GM12878 (cell line): ENCODE results near the gene RPS19BP1. TPM values are rescaled to one million over a fixed set of nuclear protein-coding genes. Genes with fewer than 3 reads are reported as not detected.
A peak's percentile ranks its signal among the peaks of the same experiment; 100 is the strongest.

Experiments
- ATAC-seq: fragments of 200-7000 bp; cut with Tn5 transposase; 3 replicates; pipeline ENCODE4 v1.9.1; 2020; ENCODE audit warnings: mild to moderate bottlenecking, moderate library complexity
- BruUV-seq: library from RNA; stranded (reverse); fragments of 400-500 nt; replicated peaks from 2 replicates; lab custom pipeline; 2021; lab: Mats Ljungman, UMichigan
- CTCF ChIA-PET: fragments of 300-600 bp; sonication (Branson Sonifier 250); formaldehyde crosslinking; extraction: SDS; loops from one replicate; lab custom pipeline; 2021; ENCODE audit warnings: inconsistent platforms; lab: Yijun Ruan, JAX
- POLR2A ChIA-PET: fragments of 350-600 bp; formaldehyde crosslinking; extraction: SDS; loops from one replicate; lab custom pipeline; 2021; ENCODE audit warnings: inconsistent platforms; lab: Charles Lee
- RAD21 ChIA-PET: fragments of 300-600 bp; sonication (Branson Sonifier 250); formaldehyde crosslinking; loops from one replicate; lab custom pipeline; 2023; ENCODE audit warnings: antibody characterized with exemption; ENCODE audit not compliant: unreplicated experiment; lab: Charles Lee
- SMC1A ChIA-PET: fragments of 300-600 bp; sonication (Branson Sonifier 250); formaldehyde crosslinking; loops from one replicate; lab custom pipeline; 2023; ENCODE audit not compliant: unreplicated experiment, uncharacterized antibody; lab: Charles Lee
- DNase-seq: peaks from one replicate; pipeline ENCODE4 v3.0.0-alpha.2; 2011; ENCODE audit warnings: low read depth, low spot score
- FAIRE-seq: peaks from 3 replicates; lab custom pipeline; 2011; peaks lifted over from hg19 to GRCh38; lab: Jason Lieb, UNC
- H2AFZ ChIP-seq: 2 replicates; pipeline ENCODE4 v1.6.0; 2011; ENCODE audit warnings: low read depth, low read length, control low read depth; ENCODE audit not compliant: control insufficient read depth
- H3K27ac ChIP-seq: 2 replicates; pipeline ENCODE4 v1.5.1; 2011; ENCODE audit warnings: control low read depth; ENCODE audit not compliant: control insufficient read depth, insufficient read depth
- H3K27me3 ChIP-seq, 2 experiments: replicated peaks in 1 of 2; 2 replicates each; pipeline versions ENCODE4 v1.6.0 to v1.6.1; 2011; ENCODE audit warnings: low read length in 1 of 2; ENCODE audit not compliant: control insufficient read depth in 2 of 2, insufficient read depth in 2 of 2
- H3K36me3 ChIP-seq, 2 experiments: 2 replicates each; pipeline ENCODE4 v1.5.1; 2011; ENCODE audit warnings: low read length in 1 of 2; ENCODE audit not compliant: control insufficient read depth in 2 of 2, insufficient read depth in 2 of 2
- H3K4me1 ChIP-seq: 2 replicates; pipeline ENCODE4 v1.6.1; 2011; ENCODE audit warnings: mild to moderate bottlenecking, low read length, moderate library complexity, mixed read lengths; ENCODE audit not compliant: control insufficient read depth, insufficient read depth
- H3K4me2 ChIP-seq: 2 replicates; pipeline ENCODE4 v1.6.0; 2011; ENCODE audit warnings: control low read depth; ENCODE audit not compliant: control insufficient read depth, insufficient read depth
- H3K4me3 ChIP-seq: fragments of 200-600 bp; sonication (generic); 2 replicates; pipeline ENCODE4 v1.5.1; 2016
- H3K79me2 ChIP-seq: 2 replicates; pipeline ENCODE4 v1.6.0; 2011; ENCODE audit warnings: low read length; ENCODE audit not compliant: control insufficient read depth, insufficient read depth
- H3K9ac ChIP-seq: 2 replicates; pipeline ENCODE4 v1.8.0; 2011; ENCODE audit warnings: low read length, control low read depth, mixed read lengths; ENCODE audit not compliant: control insufficient read depth, insufficient read depth
- H3K9me3 ChIP-seq: replicated peaks from 3 replicates; pipeline ENCODE4 v1.5.1; 2011; ENCODE audit warnings: mild to moderate bottlenecking, low read length; ENCODE audit not compliant: control insufficient read depth, insufficient read depth
- H4K20me1 ChIP-seq: 2 replicates; pipeline ENCODE4 v1.6.0; 2011; ENCODE audit not compliant: control insufficient read depth, insufficient read depth
- SMAD5 ChIP-seq: IDR thresholded peaks from 2 replicates; pipeline ENCODE4 v1.6.1; 2016; ENCODE audit warnings: antibody characterized with exemption, low read depth
- SPI1 ChIP-seq: IDR thresholded peaks from 2 replicates; pipeline ENCODE4 v1.6.1; 2011; ENCODE audit warnings: low read depth, mild to moderate bottlenecking, low read length, moderate library complexity, borderline replicate concordance; ENCODE audit not compliant: insufficient read depth
- TCF3 ChIP-seq: IDR thresholded peaks from 2 replicates; pipeline ENCODE4 v1.6.1; 2012; ENCODE audit warnings: low read depth, mild to moderate bottlenecking, low read length, borderline replicate concordance; ENCODE audit not compliant: insufficient read depth
- WGBS: methylation state at CpG from one replicate; pipeline ENCODE4 v1.1.6; 2016; ENCODE audit warnings: low lambda C conversion rate; ENCODE audit not compliant: insufficient replicate concordance, insufficient coverage; ENCODE audit errors: missing lambda C conversion rate; 5-methylcytosine and 5-hydroxymethylcytosine counted together
- in situ Hi-C: fragments of 300-500 bp; cut with MboI; formaldehyde crosslinking; loops from 9 replicates; pipeline ENCODE4 v1.14.3; 2018; ENCODE audit warnings: mixed read lengths
- intact Hi-C: fragments of 100-400 bp; cut with micrococcal nuclease; formaldehyde crosslinking; loops from one replicate; pipeline ENCODE4 v1.14.2; 2022; ENCODE audit not compliant: unreplicated experiment
- polyA plus RNA-seq, 11 experiments: library from polyadenylated mRNA; depleted of rRNA in 4 of 11; unstranded in 6 of 11; stranded (reverse) in 5 of 11; fragments of >200 nt; fragmentation: Nextera tagmentation in 4 of 11; fragmentation: Illumina TruSeq in 1 of 11; extraction: Ambion mirVana in 4 of 11; extraction: Trizol in 1 of 11; gene quantifications; 1 replicate in 1 of 11; 2 replicates in 10 of 11; pipeline versions ENCODE4 v1.2.1 to v1.2.3, GENCODE V29; 2011 to 2016; ENCODE audit warnings: inconsistent platforms in 2 of 11, missing spikeins in 2 of 11, low read depth in 1 of 11
- total RNA-seq, 4 experiments: library from RNA; depleted of rRNA in 3 of 4; stranded (reverse); fragments of >200 nt in 3 of 4; fragmentation: Illumina TruSeq in 1 of 4; extraction: Trizol in 1 of 4; gene quantifications; 2 replicates each; pipeline versions ENCODE4 v1.2.1 to v1.2.3, GENCODE V29; 2013 to 2021
- TF ChIP-seq, protein P1 (sequence below): IDR thresholded peaks from 2 replicates; pipeline ENCODE4 v1.6.1; 2012; ENCODE audit warnings: low read depth, low read length, improper control_type of control experiment
- TF ChIP-seq, protein P2 (sequence below): IDR thresholded peaks from 2 replicates; pipeline ENCODE4 v1.6.1; 2011; ENCODE audit warnings: mild to moderate bottlenecking, low read depth, low read length, moderate library complexity; ENCODE audit not compliant: insufficient replicate concordance
- TF ChIP-seq, protein P3 (sequence below), 3 experiments: IDR thresholded peaks in 2 of 3; conservative IDR thresholded peaks in 1 of 3; 2 replicates each; pipeline ENCODE4 v1.5.1; 2011; ENCODE audit warnings: low read depth in 3 of 3, low read length in 3 of 3, mild to moderate bottlenecking in 3 of 3, control low read depth in 2 of 3, moderate library complexity in 2 of 3, inconsistent platforms in 1 of 3, mixed read lengths in 1 of 3; ENCODE audit not compliant: control insufficient read depth in 2 of 3, insufficient read depth in 1 of 3; ENCODE audit errors: extremely low read depth in 1 of 3

The RPS19BP1 gene
- total and polyA plus RNA-seq, 10 of the 15 experiments (the other 5 are each of a cell fraction or from before 2014, with no cell fraction given) = 2.7 to 206 (median 78.6) TPM

DNA sequence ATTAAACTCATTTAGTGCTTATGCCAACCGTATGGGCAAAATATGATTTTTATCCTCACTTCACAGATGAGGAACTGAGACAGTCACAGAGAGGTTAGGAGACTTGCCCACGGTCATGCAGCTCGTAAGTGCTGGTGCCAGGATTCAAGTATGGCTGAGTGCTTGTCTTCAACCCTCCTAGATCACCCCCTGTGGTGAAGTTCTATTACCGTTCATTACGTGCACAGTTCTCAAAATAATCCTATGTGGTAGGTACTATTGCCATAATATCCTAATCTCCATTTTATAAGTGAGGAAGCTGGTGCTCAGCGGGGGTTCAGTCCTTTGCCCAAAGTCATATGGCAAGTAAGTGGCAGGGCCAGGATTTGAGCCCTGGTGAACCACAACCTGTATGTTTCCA, 28.9 kb downstream of the RPS19BP1 start:
- Histone ChIP-seq H3K9ac (peak overlapping the region; percentile 89), H3K27ac (peak overlapping the region; percentile 73; the same call in 1 of the 2 replicates)
- CTCF ChIA-PET = interaction anchor here (0.7 to 15.7 kb wide), 4 partner anchors 11 to 67 kb away, joined by 3 to 372 read pairs (median 13); partner anchors contain the start of genes ATF4 and RPS19BP1
- TF ChIP-seq, protein P1, sequence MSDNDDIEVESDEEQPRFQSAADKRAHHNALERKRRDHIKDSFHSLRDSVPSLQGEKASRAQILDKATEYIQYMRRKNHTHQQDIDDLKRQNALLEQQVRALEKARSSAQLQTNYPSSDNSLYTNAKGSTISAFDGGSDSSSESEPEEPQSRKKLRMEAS = no peak
- TF ChIP-seq TCF3 = no peak
- TF ChIP-seq SPI1 = peak; percentile 48; the same call in 1 of the 2 replicates
- TF ChIP-seq, protein P2, sequence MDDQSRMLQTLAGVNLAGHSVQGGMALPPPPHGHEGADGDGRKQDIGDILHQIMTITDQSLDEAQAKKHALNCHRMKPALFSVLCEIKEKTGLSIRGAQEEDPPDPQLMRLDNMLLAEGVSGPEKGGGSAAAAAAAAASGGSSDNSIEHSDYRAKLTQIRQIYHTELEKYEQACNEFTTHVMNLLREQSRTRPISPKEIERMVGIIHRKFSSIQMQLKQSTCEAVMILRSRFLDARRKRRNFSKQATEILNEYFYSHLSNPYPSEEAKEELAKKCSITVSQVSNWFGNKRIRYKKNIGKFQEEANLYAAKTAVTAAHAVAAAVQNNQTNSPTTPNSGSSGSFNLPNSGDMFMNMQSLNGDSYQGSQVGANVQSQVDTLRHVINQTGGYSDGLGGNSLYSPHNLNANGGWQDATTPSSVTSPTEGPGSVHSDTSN = no peak
- TF ChIP-seq, protein P3, sequence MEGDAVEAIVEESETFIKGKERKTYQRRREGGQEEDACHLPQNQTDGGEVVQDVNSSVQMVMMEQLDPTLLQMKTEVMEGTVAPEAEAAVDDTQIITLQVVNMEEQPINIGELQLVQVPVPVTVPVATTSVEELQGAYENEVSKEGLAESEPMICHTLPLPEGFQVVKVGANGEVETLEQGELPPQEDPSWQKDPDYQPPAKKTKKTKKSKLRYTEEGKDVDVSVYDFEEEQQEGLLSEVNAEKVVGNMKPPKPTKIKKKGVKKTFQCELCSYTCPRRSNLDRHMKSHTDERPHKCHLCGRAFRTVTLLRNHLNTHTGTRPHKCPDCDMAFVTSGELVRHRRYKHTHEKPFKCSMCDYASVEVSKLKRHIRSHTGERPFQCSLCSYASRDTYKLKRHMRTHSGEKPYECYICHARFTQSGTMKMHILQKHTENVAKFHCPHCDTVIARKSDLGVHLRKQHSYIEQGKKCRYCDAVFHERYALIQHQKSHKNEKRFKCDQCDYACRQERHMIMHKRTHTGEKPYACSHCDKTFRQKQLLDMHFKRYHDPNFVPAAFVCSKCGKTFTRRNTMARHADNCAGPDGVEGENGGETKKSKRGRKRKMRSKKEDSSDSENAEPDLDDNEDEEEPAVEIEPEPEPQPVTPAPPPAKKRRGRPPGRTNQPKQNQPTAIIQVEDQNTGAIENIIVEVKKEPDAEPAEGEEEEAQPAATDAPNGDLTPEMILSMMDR (IDR thresholded peaks at IDR 0.05 in 2 of 3, conservative IDR thresholded peaks at IDR 0.05 in 1 of 3; ENCODE audit: control insufficient read depth in 2 of 3, extremely low read depth in 1 of 3, insufficient read depth in 1 of 3, low read depth in 3 of 3, low read length in 3 of 3) = no peak
- TF ChIP-seq SMAD5 = no peak
- TF ChIP-seq, all 136 proteins: peak for 1
- peaks cover 58% of the 10 kb centered on the region for H3K79me2 ChIP-seq
- ChIA-PET POLR2A (interaction anchor here (1.1 to 1.5 kb wide), 2 partner anchors 22 to 24 kb away, joined by 3 read pairs; no protein-coding TSS in a partner anchor), SMC1A (interaction anchor here (0.6 to 1.2 kb wide), 3 partner anchors 12 to 52 kb away, joined by 3 to 5 read pairs (median 3); partner anchors contain the start of gene ATF4), RAD21 (interaction anchor here (0.8 to 1.8 kb wide), 4 partner anchors 16 to 105 kb away, joined by 3 to 6 read pairs (median 5); partner anchors contain the start of genes ATF4 and TAB1)
- in situ Hi-C loops = loop anchor here (25.0 kb wide), 1 partner anchor 341 kb away; the partner anchor contains the start of gene CBX7
- H2AFZ ChIP-seq = no peak overlapping the region
- peak overlapping the region; percentile 95 for H3K4me3 ChIP-seq
- FAIRE-seq (peak; percentile 44), ATAC-seq (0 out of 3 replicates have a peak, but pooled peaks have one; percentile 12), DNase-seq (no peak)
- peak overlapping the region; percentile 32 for H3K4me2 ChIP-seq
- 25% methylated on average over 6 of the region's 6 CpGs for WGBS
- no peaks in the 10 kb centered on the region; the same call in 1 of the 2 replicates for H4K20me1 ChIP-seq
- H3K27me3 ChIP-seq = no peaks in the 10 kb centered on the region
- BruUV-seq = no TSS peak
- H3K36me3 ChIP-seq = peaks cover 13 to 36% of the 10 kb centered on the region in 2 experiments
- H3K9me3 ChIP-seq = no peaks in the 10 kb centered on the region
- intact Hi-C loops = loop anchor here (2.0 kb wide), 2 partner anchors 17 to 29 kb away; partner anchors contain the start of genes ATF4 and RPS19BP1
- 0 out of 2 replicates have a peak, but pooled peaks cover 5% of the 10 kb centered on the region for H3K4me1 ChIP-seq
